ENCODE data around the gene TGFBR2.

- TF ChIP-seq CTCF (IDR thresholded peaks at IDR 0.05 in 2 of 3, conservative IDR thresholded peaks at IDR 0.05 in 1 of 3; ENCODE audit: control insufficient read depth in 2 of 3, extremely low read depth in 1 of 3, insufficient read depth in 1 of 3, low read depth in 3 of 3, low read length in 3 of 3) (no peak), FOXM1 (IDR thresholded peaks at IDR 0.05; ENCODE audit: low read depth, low read length) (no peak), SPI1 (IDR thresholded peaks at IDR 0.05; ENCODE audit: borderline replicate concordance, insufficient read depth, low read depth, low read length) (no peak)
Measured at GRCh38 chr3:30644615-30645014, 38.2 kb downstream of the TGFBR2 start.
